Measurements from ENCODE around the gene GALNT7. TPM values are rescaled to one million over a fixed set of nuclear protein-coding genes. Genes with fewer than 3 reads are reported as not detected.
"Not testable (repeated sequence)": the region's sequence is repeated elsewhere in the genome, so short reads cannot be mapped to it uniquely, and the experiment has no call there.

Gene GALNT7
- total RNA-seq, 1 experiment from 2014 or later: 21.6 TPM

DNA sequence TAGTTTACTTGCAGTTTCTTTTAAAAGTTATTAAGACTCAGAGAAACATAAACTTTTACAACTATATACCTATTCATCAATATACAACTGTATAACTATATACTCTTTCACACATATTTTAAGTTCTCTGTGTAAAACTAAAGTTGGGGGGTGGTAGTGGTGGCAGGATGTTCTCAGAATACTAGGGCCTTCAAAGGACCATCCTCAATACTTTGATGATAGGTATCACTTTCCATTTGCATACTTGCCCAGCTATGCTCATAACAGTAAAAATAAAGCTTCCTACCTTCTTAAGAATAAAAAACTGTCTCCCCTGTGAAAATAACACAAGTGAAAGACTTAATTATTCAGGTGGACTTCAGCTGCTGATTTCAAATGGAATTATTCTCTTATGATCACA, 2.9 kb upstream of the GALNT7 start:
- DNase-seq (ENCODE audit: extremely low read depth, low read depth): no peak

DNA sequence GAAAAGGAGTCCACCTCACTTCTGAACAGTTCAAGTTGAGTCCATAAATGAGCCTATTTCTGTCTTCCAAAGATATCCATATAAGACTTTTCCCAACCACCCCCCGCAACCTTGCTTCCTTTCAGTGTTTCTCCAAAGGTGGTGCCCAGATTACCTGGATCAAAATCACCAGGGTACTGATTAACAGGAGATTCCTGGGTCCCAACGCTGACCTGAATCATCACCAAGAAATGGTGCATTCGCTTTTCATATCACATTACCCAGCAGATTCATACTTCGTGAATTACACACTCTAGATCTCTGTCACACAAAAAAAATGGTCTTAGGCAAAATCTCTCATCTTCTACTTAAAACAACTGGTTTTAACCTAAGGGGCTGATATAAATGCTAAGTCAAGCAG, 2.1 kb upstream of the GALNT7 start:
- DNase-seq (ENCODE audit: extremely low read depth, low read depth): no peak

DNA sequence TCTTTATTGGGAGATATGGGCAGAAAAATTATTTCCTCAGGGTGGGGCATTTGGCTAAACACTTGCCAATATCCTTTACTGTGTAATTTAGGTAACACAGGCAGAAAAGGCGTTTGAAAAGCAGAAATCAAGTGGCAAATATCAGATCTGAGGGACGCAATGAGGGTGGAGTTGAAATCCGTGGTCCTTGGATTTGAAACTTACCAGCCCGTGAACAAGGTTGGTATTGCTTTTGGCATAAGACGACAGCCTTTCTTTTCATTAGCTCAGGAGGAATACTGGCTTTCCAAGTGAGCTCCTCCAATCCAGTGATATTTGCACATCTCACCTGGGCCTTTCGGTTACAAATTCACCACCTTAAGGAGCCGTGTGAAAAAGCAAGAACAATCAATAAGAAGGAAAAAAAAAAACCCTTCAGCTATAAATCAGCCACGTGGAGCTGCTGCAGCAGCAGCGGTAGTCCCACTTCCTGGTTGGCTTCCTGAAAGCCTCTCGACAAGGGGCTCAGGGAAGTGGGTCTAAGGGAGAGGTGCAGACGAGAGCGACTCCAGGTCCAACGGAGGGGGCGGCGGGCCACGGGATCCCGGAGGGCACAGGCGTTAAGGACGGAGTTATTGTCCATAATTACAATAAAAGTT, 734 bp upstream of the GALNT7 start:
- no peak for DNase-seq (ENCODE audit: extremely low read depth, low read depth)

DNA sequence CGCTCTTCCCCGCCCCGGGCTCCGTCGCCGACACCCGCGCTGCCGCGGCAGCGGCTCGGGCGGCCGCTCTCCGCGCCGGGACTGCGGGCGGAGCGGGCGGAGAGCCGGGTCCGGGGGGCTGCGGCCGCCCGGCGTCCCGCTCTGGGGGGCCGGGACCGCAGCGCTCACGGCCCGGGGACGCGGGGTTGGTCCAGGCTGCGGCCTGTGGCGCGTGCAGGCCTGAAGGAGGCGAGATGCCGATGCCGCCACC, 492 bp downstream of the GALNT7 start:
- DNase-seq (ENCODE audit: extremely low read depth, low read depth): no peak

DNA sequence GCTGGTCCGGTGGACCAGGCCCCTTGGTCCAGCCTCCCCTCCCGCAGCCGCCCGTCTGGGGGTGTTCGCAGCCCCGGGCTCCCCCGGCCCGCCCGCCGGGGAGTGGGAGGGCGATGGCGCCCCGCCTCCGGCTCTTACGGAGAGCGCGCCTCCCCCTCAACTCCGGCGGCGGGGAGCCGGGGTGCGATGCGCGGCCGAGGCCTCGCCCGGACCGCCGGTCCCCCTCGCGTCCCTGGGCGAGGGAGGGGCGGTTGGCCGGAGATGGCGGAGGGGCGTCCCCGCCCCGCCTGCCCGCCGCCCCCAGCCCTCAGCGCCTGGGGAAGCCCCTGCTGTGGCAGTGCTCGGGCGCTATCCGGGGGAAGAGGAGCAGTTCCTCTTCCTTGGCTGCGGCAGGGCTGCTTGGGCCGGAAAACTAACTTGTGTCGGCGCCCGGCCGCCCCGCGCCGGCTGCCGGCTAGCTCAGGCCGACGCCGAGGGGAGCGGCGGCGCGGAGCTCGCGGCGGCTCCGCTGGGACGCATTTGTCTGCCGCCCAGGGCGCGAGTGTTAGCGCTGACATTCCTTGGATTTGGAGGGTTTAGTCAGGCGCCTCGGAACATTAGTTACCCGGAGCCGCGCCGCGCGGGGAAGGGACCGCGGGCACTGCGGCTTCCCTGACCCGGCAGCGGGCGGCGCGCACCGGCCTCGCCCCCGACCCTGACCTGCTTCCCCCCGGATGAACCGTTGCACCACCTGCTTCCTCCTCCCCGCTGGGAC, 994 bp downstream of the GALNT7 start:
- DNase-seq (ENCODE audit: extremely low read depth, low read depth): no peak

DNA sequence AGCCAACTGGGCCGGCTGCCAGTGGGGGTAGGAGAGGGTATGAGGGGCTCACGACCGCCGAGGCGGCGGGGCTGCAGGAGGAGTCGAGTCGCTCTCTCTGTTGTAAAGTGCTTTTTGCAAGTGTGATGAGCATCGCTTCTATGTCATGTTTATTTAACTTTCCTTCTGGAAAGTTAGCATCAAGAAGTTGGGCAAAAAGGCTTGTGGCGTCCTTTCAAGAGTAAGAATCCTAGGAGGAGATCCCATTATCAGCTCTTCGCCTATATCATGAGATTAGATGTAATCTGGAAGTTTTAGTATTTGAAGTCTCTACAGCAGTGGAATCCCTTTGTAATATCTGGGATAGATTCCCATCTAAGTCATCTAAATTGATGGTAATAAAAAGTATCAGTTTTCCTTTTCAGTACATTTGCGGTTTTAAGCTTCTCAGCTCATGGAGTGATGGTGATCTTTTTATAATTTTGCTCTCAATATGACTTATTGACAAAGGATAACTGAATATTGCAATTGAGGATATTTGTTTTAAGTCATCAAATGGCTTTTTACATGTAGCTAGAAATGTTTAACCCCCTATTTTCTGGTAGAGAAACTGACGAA, 1.7 kb downstream of the GALNT7 start:
- no peak for DNase-seq (ENCODE audit: extremely low read depth, low read depth)

DNA sequence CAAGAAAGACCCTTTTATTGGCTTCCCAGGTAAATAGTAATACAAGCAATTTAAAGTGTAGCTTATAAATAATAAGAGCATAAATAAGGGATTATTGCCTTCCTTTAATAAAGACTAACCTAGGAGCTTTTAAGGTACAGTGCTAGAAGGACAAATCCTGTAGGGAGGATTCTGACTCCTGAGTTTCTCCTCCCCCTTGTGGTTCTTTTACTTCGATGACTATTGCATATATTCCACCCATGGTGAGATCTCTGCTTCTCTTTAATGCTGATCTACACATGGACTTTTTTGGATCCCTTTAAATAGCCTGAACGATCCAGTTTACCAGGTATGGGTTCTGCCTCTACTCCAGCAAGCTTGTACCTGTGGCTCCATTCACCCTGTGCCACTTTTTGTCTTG, 2.5 kb downstream of the GALNT7 start:
- DNase-seq (ENCODE audit: extremely low read depth, low read depth): no peak

DNA sequence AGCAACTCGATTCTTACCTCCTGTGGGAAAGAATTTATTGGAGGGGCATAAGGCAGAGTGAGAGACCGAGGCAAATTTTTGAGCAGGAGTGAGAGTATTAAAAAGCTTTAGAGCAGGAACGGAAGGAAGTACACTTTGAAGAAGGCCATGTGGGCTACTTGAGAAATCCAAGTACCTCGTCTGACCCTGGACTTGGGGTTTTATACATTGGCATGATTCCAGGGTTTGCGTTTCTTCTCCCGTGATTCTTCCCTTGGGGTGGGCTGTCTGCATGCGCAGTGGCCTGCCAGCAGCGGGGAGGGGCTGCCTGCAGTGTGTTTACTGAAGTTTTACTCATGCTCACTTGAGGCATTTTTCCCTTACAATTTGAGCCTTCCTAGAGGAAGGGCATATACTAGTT, 3.4 kb downstream of the GALNT7 start:
- no peak for DNase-seq (ENCODE audit: extremely low read depth, low read depth)

DNA sequence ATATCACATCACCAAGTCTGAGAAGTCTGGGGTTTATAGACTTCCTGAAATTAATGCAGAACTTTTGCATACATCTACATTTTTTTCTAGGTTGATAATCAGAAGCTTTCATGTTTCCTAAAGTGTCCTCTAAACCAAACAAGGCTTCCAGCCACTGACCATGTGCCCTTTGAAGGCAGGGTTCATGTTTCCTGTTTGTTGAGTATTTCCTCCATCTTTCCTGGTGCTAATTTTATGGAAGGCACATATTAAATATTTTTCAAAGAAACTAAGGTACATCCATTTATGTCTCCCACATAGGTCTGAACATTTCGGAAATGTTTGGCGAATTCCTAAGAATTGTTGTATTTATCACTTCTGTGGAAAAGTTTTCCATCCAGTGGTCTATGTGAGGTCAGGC, 5.6 kb downstream of the GALNT7 start:
- DNase-seq (ENCODE audit: extremely low read depth, low read depth): no peak

DNA sequence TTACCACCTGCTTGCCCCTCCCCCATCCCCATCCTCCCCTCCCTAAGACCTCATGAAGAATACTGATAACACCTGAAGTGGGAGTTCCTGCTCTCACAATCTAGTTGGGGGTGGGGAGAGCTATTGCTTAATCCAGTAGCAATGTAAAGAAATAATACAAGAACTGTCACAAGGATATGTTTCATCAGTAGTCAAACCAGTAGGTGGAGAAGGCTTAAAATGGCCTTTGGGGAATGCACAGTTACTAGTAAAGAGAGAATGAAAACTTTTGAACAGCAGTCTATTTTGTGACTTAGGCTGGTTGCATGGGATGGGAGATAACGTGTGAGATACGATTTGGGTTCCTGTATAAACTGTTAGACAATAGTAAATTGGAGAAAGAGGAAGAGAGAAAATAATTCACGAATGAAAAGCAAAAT, 6.0 kb downstream of the GALNT7 start:
- no peak for DNase-seq (ENCODE audit: extremely low read depth, low read depth)

DNA sequence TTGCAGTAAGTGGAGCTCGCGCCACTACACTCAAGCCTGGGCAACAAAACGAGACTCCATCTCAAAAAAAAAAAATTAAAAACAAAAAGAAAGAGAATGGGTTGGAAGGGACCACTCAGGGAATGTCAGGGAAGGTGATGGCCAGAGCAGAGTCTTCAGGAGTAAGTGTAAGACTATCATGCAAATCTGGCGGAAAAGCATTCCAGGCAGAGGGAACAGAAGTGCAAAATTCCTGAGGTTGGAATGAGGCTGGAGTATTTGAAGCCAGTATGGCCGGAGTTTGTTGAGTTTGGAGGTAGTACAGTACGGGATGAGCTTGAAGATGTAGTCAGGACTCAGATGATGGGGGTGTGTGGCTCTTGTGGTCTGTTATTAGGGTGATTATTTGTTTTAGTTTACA, 7.4 kb downstream of the GALNT7 start:
- no peak for DNase-seq (ENCODE audit: extremely low read depth, low read depth)

DNA sequence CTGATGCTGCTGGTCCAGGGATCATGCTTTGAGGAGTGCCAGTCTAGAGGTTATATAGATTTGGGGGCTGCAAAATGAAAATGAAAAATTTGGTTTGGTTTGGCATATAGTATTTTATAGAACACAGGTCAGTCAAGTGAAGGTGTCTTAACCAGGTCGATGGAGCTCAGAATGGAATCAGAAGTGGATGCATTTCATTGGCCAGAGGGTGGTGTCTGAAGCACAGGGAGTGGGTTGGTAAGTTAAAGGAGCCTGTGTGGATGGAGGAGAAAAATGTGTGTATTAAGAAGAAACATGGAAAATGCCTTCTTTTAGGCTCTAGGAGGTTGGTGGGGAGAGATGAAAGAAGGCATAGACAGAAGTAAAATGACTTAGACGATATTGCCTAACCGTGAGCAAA, 8.6 kb downstream of the GALNT7 start:
- DNase-seq (ENCODE audit: extremely low read depth, low read depth): no peak

DNA sequence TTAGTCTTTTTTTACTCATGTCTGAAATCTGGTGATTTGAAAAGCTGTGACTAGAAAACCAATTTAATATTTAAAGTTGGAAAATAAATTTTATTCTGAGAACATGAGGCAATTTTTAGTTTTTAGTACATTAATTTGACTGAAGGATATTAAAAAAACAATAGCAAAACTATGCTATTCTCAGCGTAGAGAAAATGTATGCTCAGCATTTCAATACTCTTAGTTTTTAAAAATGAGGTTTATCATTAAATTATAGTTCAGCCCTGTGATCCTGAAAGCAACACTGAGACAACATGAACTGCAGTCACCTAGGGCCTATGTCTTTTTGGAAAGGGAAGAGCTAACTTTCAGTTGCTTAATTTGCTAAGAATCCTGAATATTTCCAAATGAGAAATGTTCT, 9.5 kb downstream of the GALNT7 start:
- DNase-seq (ENCODE audit: extremely low read depth, low read depth): no peak

DNA sequence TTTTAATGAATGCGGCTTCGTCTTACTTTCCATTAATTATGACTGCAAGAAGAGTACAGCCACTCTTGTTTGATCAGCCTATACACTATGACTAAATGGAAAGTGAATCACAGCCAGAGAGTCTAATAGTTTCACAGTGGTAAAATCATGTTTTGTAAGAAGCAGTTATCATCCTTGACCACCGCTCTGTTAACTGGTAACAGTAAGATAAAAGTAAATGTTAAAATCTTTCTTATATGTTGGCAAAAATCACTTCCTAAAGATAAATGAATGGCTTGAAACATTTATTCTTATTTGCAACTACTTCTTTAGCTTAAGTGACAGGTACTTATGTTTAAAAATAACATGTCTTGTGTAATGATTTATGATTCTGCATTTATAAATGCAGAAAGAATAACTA, 13.2 kb downstream of the GALNT7 start:
- DNase-seq (ENCODE audit: extremely low read depth, low read depth): no peak

DNA sequence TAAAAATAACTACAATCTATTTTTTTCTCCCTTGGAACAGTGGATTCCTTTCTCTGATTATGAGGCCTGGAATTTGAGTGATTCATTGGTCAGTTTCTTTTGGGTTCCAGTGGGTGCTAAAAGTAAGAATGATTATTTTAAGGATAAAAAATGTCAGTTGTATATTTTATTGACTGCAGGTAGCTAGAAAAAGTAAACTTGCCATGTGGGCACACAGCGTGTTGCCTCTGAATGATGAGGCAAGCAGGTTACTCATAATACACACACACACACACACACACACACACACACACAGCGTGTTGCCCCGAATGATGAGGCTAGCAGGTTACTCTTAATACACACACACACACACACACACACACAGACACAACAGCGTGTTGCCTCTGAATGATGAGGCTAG, 13.8 kb downstream of the GALNT7 start:
- DNase-seq (ENCODE audit: extremely low read depth, low read depth): no peak

DNA sequence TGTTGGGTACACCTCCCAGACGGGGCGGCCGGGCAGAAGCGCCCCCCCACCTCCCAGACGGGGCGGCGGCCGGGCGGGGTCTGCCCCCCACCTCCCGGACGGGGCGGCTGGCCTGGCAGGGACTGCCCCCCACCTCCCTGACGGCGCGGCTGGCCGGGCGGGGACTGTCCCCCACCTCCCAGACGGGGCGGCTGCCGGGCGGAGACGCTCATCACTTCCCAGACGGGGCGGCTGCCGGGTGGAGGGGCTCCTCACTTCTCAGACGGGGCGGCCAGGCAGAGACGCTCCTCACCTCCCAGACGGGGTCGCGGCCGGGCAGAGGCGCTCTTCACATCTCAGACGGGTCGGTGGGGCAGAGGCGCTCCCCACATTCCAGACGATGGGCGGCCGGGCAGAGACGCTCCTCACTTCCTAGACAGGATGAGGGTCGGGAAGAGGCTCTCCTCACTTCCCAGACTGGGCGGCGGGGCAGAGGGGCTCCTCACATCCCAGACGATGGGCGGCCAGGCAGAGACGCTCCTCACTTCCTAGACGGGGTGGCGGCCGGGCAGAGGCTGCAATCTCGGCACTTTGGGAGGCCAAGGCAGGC, 15.1 kb downstream of the GALNT7 start:
- DNase-seq (ENCODE audit: extremely low read depth, low read depth): not testable (repeated sequence)

DNA sequence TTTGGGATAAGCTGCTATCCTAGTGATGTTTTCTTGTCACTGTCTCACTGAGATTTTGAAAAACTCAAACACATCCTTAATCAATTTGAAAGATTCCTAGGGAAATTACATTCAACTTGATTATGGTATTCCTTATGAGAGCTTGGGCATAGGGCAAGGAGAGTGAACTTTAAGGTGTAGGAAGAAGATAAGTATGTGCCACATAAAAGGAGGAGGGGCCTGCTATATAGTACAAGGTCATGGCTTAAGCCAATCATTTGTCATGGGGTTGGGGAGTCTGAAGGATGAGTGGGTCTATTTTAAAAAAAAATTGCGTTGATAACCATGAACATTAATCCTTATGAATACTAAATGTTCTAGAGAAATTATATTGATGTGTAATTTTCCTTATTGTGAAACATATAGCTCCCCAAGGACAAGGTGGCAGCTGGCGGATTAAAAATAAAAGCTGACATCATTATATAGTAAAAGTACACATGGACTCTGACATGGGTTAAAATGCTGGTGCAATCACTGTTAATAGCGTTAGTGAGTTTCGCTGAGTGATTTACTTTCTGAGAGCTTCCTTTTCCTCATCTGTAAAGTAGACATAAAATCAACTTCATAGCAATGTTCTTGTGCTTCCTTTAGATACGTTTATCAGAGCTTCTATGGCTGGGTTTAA, 17.4 kb downstream of the GALNT7 start:
- no peak for DNase-seq (ENCODE audit: extremely low read depth, low read depth)

DNA sequence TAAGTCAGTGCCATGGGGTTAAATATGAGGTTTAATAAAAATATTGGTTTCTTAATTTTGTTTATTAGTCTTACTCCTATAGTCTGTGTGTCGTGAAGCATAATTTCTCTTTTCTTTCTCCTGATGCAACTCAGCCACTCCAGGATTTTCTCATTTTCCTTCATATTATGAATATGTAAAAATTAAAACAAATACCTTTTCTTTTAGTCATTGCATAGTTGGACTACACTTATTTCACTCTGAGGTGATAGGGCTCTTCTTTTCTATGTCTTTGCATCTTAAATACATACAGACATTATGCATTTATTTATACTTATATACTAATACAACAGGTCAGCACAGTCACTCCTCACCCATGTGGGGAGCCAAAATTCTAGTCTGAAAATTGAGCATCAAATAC, 19.1 kb downstream of the GALNT7 start:
- DNase-seq (ENCODE audit: extremely low read depth, low read depth): no peak

DNA sequence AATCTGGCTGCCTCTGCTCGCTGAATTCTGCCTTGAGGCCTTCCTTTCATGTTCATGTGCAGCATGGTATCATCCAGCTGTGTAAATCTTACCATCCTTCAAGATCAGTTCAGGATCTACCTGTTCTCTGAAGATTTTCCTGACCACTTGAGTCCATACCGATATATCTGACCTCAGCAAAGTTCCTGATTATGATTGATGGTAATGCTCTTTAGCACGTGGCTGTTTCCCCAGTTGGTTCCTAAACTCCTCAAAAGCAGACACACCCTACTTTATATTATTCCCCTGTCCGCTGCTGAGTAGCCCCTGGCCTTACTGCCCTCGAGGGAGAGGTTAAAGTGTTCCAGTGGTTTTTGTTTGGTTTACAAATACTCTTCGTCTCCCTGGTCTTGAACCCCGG, 20.0 kb downstream of the GALNT7 start:
- no peak for DNase-seq (ENCODE audit: extremely low read depth, low read depth)

DNA sequence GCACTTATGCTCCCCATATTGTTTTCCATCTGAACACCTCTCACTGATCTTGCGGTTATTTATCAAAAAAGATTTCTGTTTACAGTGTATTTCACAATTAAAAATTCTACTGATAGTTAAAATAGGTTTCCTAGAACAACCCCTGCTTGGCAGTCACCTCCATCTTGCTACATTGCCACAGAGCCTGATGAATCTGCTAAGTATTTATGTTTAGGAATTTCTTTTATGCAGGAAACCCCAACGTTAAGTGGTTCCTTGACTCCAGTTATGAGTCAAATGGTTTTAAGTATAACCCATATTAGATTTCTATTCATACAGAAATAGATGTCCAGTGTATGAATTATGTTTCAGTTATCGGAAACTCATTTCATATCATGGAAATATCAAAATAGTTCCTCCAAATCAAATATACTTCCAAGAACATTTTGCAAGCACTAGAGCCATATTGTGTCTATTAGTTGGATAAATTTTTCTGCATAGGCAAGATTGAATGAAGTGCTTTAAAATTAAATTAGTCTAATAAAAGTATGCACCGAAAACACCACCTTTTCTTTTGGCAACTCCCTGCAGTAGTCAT, 20.6 kb downstream of the GALNT7 start:
- DNase-seq (ENCODE audit: extremely low read depth, low read depth): no peak

DNA sequence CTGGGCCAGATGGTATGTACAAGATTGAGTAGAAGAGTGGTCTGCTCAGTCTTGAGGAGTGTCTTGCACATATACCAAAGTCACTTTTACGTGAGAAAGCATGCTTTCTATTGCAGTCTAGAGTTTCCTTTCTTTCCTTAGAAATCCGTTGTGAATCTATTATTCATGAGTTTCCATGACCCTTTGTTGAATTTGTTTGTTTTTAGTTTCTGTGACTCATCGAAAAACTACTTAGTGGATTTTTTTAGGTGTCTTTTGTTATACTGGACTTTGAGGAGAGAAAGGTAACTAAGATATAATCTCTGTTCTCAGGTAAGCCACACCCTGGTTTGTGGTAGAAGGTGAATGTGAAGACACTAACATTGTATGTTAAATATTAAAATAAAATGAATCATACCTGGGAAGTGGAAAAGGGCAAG, 23.0 kb downstream of the GALNT7 start:
- no peak for DNase-seq (ENCODE audit: extremely low read depth, low read depth)

Data from NCI-H460 (cell line).